ENCODE data around the gene OR5B12.

DNA sequence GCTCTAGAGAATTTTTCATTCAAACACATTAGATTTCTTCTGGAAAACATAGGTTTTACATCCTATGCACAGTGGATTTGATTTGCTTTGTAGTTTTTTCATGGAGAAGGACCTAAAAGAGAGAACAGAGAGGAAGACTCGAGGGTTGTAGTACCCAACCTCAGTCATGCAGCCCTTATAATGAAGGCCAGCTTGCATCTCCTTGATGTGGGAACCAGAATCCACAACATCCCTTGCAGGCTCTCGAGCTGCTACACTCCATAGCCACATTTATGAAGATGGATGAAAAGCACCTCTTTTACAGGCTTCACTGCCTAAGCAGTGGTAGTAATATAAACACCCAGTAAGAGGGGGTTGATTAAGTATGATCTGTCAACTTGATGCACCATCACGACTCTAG, 9.5 kb upstream of the OR5B12 start:
- TF ChIP-seq, protein P1, sequence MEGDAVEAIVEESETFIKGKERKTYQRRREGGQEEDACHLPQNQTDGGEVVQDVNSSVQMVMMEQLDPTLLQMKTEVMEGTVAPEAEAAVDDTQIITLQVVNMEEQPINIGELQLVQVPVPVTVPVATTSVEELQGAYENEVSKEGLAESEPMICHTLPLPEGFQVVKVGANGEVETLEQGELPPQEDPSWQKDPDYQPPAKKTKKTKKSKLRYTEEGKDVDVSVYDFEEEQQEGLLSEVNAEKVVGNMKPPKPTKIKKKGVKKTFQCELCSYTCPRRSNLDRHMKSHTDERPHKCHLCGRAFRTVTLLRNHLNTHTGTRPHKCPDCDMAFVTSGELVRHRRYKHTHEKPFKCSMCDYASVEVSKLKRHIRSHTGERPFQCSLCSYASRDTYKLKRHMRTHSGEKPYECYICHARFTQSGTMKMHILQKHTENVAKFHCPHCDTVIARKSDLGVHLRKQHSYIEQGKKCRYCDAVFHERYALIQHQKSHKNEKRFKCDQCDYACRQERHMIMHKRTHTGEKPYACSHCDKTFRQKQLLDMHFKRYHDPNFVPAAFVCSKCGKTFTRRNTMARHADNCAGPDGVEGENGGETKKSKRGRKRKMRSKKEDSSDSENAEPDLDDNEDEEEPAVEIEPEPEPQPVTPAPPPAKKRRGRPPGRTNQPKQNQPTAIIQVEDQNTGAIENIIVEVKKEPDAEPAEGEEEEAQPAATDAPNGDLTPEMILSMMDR (IDR thresholded peaks at IDR 0.05) = no peak
- TF ChIP-seq POLR2AphosphoS5 (IDR thresholded peaks at IDR 0.05) = no peak

Data from prostate gland (tissue), 2 donors.